Tibial artery (tissue), 4 donors: ENCODE results near the gene CSRP1.

Experiments used
- DNase-seq, 2 donors: peaks; one replicate each; pipeline ENCODE4 v3.0.0-alpha.2; 2019
- H3K27ac ChIP-seq, 2 donors: fragments of 200-600 bp; sonication (generic) in 1 of 2; 1 replicate in 1 of 2; 2 replicates in 1 of 2; pipeline ENCODE4 v1.5.1; 2018 to 2019; ENCODE audit warnings: mild to moderate bottlenecking in 1 of 2
- H3K27me3 ChIP-seq, 2 donors: fragments of 200-600 bp; sonication (generic) in 1 of 2; one replicate each; pipeline versions ENCODE4 v1.5.1 to v1.6.0; 2016 to 2019
- H3K36me3 ChIP-seq, 3 donors: fragments of 200-600 bp; sonication (generic) in 2 of 3; one replicate each; pipeline ENCODE4 v1.5.1; 2016 to 2019; ENCODE audit warnings: mild to moderate bottlenecking in 2 of 3
- H3K4me1 ChIP-seq, 4 donors: fragments of 200-600 bp; sonication (generic) in 2 of 4; 1 replicate in 3 of 4; 2 replicates in 1 of 4; pipeline ENCODE4 v1.5.1; 2016 to 2019
- H3K4me3 ChIP-seq, 2 donors: fragments of 200-600 bp; sonication (generic) in 1 of 2; 1 replicate in 1 of 2; 2 replicates in 1 of 2; pipeline ENCODE4 v1.5.1; 2018 to 2019; ENCODE audit warnings: mild to moderate bottlenecking in 2 of 2
- H3K9me3 ChIP-seq, 3 donors: fragments of 200-600 bp; sonication (generic) in 1 of 3; one replicate each; pipeline ENCODE4 v1.5.1; 2016 to 2019
- CTCF ChIP-seq, 2 experiments: fragments of 200-600 bp in 1 of 2; fragments of 450-650 bp in 1 of 2; IDR thresholded peaks; one replicate each; pipeline ENCODE4 v1.5.1; 2017 to 2019; ENCODE audit warnings: antibody characterized with exemption in 2 of 2, mild to moderate bottlenecking in 1 of 2, moderate library complexity in 1 of 2
- intact Hi-C: fragments of 100-400 bp; cut with DNase I; formaldehyde crosslinking; loops from one replicate; pipeline ENCODE4 v1.15.0; 2023; ENCODE audit warnings: low total_unique reads

The CSRP1 gene

GRCh38 chr1:201501144-201501543, 5.8 kb downstream of the CSRP1 start:
- H3K4me3 ChIP-seq = peak overlapping the region; percentile 82 to 93
- peaks cover 0 to 87% (median 75%) of the 10 kb centered on the region in 4 donors for H3K4me1 ChIP-seq
- intact Hi-C loops = no loop called here
- H3K27me3 ChIP-seq = no peaks in the 10 kb centered on the region
- peak overlapping the region; percentile 93 to 97 for H3K27ac ChIP-seq
- peaks cover 7 to 24% (median 22%) of the 10 kb centered on the region in 3 donors for H3K36me3 ChIP-seq
- H3K9me3 ChIP-seq = no peaks in the 10 kb centered on the region
- peak; percentile 45 to 85 for DNase-seq
- no peak for TF ChIP-seq CTCF (IDR thresholded peaks at IDR 0.05)

- no peaks in the 10 kb centered on the region for H3K9me3 ChIP-seq
- peaks cover 0 to 88% (median 78%) of the 10 kb centered on the region in 4 donors for H3K4me1 ChIP-seq
- peak overlapping the region; percentile 82 to 93 for H3K4me3 ChIP-seq
- no peak for TF ChIP-seq CTCF (IDR thresholded peaks at IDR 0.05)
- peak overlapping the region; percentile 93 to 97 for H3K27ac ChIP-seq
- intact Hi-C loops = no loop called here
- DNase-seq = peak; percentile 61 to 82
- peaks cover 10 to 24% (median 23%) of the 10 kb centered on the region in 3 donors for H3K36me3 ChIP-seq
- H3K27me3 ChIP-seq = no peaks in the 10 kb centered on the region
These were observed 6.2 kb downstream of the CSRP1 start for GRCh38 chr1:201500670-201501120.

GRCh38 chr1:201499795-201500669, 6.9 kb downstream of the CSRP1 start:
- TF ChIP-seq CTCF (IDR thresholded peaks at IDR 0.05) = no peak
- Histone ChIP-seq H3K27me3 (no peaks in the 10 kb centered on the region), H3K36me3 (peaks cover 16 to 31% (median 30%) of the 10 kb centered on the region in 3 donors), H3K4me3 (peak overlapping the region; percentile 82 to 93), H3K4me1 (peaks cover 0 to 93% (median 82%) of the 10 kb centered on the region in 4 donors), H3K27ac (peak overlapping the region; percentile 93 to 97), H3K9me3 (no peaks in the 10 kb centered on the region)
- intact Hi-C loops = no loop called here
- peak; percentile 61 to 93 for DNase-seq

GRCh38 chr1:201499191-201499590, 7.7 kb downstream of the CSRP1 start:
- Histone ChIP-seq H3K27ac (peak overlapping the region; percentile 93 to 97), H3K4me3 (peak overlapping the region; percentile 1 to 19), H3K4me1 (peaks cover 4 to 94% (median 86%) of the 10 kb centered on the region in 4 donors), H3K9me3 (no peaks in the 10 kb centered on the region), H3K27me3 (no peaks in the 10 kb centered on the region), H3K36me3 (peaks cover 25 to 39% (median 38%) of the 10 kb centered on the region in 3 donors)
- no peak for TF ChIP-seq CTCF (IDR thresholded peaks at IDR 0.05)
- intact Hi-C loops = no loop called here
- no peak for DNase-seq

- intact Hi-C loops = no loop called here
- H3K36me3 ChIP-seq = peaks cover 30 to 45% (median 44%) of the 10 kb centered on the region in 3 donors
- DNase-seq = no peak
- no peaks in the 10 kb centered on the region for H3K27me3 ChIP-seq
- TF ChIP-seq CTCF (IDR thresholded peaks at IDR 0.05) = no peak
- peak overlapping the region; percentile 93 to 97 for H3K27ac ChIP-seq
- no peaks in the 10 kb centered on the region for H3K9me3 ChIP-seq
- H3K4me1 ChIP-seq = peaks cover 8 to 97% (median 91%) of the 10 kb centered on the region in 4 donors
- H3K4me3 ChIP-seq = peak overlapping the region; percentile 5 to 19
These were observed 8.3 kb downstream of the CSRP1 start for GRCh38 chr1:201498621-201499020.
